RPMI8226 (cell line): ENCODE results near the gene FBXL2.

ENCODE experiments used
- DNase-seq: peaks from one replicate; pipeline ENCODE4 v3.0.0-alpha.2; 2015

Gene FBXL2

DNA sequence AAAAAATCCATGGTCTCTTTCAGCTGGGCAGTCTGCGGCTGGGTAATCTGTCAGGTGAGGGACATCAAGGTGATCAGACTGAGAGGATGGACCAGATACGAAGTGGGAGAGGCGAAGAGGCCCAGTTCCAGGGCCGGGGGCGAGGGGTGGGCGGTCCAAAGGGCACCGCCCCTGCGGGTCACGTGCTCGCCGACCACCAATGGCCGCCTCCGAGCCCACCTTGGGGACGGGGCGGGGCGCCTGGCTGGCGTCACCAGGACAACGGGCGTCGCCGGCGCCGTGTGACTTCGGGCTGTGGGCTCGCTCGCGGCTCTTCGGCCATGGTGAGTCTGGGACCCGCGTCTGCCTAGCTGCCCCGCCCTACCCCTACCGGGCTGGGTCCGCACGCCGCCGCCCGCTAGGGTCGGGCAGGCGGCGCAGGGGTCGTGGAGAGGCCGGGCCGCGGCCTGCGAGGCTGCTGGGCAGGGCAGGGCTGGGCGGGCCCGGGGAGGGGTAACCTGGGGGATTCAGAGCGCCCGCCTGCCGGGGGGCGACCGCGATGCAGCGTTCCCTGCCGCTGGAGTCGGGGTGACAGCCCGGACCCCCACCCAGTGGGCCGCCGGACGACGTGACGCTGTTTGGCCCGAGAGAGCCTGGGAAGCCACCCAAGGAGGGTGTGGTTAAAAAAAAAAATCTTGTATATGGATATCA, at the start of gene FBXL2:
TSS of gene FBXL2 (plus strand) at position 250 of the 690 bp plus-strand sequence. CDS start at position 321, 71 bp downstream.
- DNase-seq: no peak

GRCh38 chr3:33229066-33229465, 48.2 kb upstream of the FBXL2 start:
- DNase-seq: no peak

DNA sequence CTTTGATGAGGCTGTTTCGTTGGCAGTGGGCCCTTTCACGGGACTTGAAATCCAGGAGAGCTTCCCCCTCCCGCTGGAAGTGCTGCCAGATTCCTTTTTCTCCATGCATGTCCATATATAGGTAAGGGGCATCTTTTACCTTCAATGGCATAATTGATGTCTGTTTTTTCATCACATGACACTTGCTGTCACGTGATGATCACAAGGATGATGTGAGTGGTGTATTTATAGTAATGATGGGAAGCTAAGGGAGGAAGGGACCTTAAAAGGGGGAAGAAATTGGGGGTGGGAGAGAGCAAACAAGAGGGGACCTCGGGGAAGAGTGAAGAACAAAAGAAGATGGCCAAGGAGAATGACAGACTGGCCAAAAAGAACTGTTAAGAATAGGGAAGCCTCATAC, 47.3 kb upstream of the FBXL2 start:
- no peak for DNase-seq

DNA sequence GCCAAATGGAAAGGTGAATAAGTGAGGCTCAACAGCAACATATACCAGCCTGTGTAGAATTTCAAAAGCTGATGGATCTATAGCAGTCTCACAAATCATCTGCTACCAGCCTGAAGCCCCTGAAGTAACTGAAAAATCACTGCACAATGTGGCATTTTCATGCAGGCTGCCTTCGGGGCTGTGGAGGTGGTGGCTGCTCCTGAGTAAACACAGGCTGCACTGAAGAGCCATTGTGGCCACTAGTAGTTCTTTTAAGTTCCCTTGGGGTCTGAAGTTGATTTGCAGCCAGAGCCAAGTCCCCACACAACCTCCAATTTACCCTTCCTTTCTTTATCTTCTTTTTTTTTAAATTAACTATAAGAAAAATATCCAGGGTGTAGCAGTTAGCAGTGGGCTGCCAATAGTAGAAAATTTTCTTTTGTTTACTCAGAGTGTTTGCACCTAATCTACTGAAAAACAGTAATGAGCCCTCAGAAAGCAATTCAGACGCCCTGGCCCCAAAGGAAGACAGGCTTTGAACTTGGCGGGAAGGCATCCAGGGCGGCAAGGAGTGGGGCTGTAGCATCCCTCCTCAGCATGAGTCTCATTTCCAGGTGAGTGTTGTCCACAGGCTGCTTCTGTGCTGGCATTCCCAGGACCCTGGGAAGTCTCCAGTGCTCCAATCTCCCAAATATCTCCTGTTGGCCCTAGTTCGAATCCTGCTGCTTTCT, 45.3 kb upstream of the FBXL2 start:
- DNase-seq: no peak

DNA sequence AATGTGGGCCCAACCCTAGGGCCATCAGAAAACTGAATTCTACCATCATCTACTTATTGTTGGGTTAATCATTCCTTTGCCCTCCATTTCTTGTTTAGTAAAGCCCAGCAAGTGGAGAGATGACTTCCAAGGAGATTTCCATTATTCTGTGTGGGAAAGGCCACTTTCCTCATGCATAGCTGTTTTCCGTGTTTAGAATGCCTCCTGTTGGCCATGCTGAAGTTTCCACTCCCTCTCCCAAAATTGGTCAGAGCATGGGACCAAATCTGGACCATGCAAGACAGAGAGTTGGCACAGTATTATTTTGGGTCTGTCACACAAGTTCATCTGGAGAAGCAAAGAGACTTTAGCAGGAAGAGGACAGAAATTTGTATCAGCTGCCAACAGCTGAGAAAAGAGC, 43.4 kb upstream of the FBXL2 start:
- DNase-seq: no peak

DNA sequence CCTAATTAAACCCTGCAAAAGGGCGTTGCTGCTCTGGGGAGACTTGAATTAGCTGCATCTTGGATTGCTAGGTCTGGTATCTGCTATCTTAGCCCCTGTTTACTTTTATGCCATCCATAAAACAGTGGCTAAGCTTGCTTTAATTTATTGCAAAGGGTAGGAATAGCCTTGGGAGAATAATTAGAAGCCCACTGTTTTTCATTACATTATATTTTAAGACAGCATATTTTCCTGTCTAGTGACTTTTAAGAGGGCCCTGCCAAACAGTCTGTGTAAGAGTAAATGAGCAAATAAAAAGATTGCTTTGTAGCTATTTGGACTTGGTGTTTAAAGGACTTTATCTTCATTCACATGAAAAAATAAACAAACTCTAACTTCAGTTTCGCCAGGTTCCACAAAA, 41.2 kb upstream of the FBXL2 start:
- DNase-seq: no peak

DNA sequence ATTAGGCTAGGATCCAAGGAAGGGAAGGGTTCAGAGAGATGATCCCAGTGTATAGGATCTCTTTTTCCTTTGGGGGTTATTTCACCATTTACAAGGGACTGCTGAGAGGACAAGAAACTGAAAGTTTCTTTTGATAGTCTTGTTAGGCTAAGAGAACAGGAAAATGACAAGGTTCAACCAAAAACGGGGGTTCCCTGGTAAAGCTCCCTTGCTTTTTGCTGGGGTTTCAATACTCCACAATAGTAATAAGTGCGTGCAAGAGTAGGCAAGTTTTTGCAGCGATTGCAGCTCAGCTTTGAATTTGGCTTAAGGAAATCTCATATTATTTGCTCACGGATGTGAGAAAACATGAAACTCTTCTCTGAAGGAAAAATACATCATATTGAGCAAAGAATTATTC, 39.8 kb upstream of the FBXL2 start:
- DNase-seq: no peak

GRCh38 chr3:33238923-33239322, 38.3 kb upstream of the FBXL2 start:
- DNase-seq: no peak

DNA sequence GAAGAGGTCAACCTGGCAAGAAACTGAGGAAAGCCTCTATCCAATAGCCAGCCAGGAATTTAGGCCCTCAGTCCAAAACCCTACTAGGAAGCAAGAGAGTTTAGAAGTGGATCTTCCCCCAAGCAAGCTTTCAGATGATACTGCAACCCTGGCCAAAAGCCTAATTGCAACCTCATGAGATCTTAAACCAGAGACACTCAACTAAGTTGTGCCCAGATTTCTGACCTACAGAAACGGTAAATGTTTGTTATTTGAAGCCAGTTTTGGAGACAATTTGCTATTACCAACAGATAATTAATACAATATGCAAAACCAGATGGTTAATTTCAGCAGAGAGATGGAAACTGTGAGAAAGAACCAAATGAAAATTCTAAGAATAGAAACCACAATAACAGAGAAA, 37.0 kb upstream of the FBXL2 start:
- DNase-seq: no peak

DNA sequence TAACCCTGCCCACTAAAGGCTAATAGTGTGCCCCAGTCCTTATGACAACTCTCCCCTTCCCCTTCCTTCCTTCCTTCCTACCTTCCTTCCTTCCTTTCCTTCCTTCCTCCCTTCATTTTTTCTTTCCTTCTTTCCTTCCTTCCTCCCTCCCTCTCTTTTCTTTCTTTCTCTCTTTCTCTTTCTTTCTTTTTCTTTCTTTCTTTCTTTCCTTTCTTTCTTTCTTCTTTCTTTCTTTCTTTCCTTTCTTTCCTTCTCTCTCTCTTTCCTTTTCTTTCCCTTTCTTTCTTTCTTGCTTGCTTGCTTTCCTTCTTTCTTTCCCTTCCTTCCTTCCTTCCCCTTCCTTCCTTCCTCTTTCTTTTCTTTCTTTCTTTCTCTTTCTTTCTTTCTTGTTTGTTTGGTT, 30.5 kb upstream of the FBXL2 start:
- no peak for DNase-seq

- no peak for DNase-seq
Measured at GRCh38 chr3:33250712-33251111, 26.5 kb upstream of the FBXL2 start.

- DNase-seq: no peak
Measured at GRCh38 chr3:33256249-33256648, 21.0 kb upstream of the FBXL2 start.

GRCh38 chr3:33260104-33260503, 17.1 kb upstream of the FBXL2 start:
- no peak for DNase-seq

GRCh38 chr3:33269385-33269784, 7.9 kb upstream of the FBXL2 start:
- no peak for DNase-seq

GRCh38 chr3:33271324-33271723, 5.9 kb upstream of the FBXL2 start:
- DNase-seq: no peak

- DNase-seq: no peak
Measured at GRCh38 chr3:33273628-33274027, 3.6 kb upstream of the FBXL2 start.

DNA sequence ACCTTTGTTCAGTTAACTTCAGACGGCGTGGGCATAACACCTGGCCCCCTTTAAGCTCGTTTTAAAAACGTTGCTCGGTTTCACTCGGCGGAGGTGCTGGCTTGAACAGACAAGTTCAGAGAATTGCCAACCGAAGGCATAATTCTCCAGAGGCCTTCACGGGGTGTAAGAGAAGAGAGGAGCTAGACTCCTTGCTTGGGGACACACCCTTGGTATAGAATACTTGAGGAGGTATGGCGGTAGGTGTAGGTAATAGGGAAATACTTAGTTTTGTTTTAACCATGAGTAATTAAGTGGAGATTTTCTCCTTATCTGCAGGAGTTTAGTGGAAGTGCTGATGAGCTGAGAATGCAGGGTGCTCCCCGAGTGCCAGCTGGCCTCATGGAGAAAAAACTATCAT, 921 bp downstream of the FBXL2 start:
- DNase-seq: no peak

DNA sequence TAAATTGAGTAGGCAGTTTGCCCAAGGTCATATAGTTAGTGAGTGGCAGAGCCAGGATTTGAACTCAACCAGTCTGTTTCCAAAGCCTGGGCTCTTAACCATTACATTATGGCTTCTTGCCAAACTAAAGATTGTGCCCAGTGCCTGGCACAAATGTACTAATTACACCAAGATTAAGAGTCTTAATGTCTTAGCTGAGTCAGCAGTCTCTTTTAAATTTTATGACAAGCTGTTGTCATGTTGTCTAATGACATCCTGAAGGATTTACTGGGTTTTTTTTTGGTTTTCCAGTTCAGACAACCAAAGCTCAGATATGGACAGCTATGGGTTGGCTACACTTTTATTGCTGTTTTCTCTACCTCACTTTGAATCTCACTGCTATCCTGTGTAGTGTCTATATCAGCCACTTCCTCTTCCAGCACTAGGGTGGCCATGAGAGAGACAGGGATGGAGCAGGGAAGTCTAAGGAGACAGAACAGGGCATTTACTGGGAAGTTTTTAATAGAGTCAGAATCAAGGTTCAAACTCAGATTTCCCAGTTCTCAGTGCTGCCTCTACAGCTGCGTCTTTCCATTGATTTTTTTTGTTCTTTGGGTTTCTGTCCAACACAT, 10.5 kb downstream of the FBXL2 start:
- DNase-seq: no peak

DNA sequence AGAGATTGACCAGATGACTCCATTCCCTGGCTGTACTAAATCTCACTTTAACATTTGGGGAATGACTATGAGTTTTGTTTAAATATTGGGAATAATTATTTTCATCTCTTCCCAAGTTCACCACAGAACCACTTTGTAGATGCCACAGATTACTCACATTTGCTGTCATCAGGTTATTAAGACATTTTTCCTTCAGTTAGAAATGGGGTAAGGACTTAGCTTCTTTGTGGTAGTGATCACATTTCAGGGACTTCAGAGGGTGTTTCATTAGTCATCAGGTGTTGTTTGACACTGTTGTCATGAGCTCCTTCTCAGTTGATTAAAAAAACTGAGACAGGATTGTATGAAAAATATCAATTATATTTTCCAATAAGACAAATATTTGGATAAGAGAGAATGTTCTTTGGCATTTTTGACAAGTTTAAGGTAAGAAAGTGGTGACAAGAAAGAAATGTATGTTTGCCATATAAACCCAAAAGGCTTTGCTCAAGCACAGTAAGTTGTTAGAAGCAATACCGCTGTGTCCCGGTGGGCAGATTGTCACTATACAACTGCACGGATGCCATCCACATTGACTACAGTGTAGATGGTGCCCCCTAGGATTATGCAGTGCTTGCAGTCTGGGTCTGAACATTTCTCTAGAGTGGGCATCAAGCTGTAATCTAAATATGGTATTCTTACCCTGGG, 22.3 kb downstream of the FBXL2 start:
- DNase-seq: no peak

DNA sequence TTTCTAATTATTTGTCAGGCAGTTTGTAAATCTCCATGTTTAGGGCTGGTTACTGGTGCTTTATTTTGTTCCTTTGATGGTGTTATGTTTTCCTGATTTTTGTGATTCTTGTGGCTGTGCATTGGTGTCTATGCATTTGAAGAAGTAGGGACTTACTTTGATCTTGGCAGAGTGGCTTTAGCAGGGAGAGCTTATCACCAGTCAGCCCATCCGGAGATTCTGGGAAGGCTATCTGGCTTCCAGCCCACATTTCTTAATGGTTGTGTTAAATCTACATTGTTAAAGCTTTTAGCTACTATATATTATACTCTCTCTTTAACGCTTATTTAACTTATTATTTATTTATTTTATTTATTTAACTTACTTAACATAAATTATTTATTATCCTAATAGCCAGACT, 35.1 kb downstream of the FBXL2 start:
- DNase-seq: no peak

GRCh38 chr3:33313331-33313730, 36.1 kb downstream of the FBXL2 start:
- DNase-seq: no peak

DNA sequence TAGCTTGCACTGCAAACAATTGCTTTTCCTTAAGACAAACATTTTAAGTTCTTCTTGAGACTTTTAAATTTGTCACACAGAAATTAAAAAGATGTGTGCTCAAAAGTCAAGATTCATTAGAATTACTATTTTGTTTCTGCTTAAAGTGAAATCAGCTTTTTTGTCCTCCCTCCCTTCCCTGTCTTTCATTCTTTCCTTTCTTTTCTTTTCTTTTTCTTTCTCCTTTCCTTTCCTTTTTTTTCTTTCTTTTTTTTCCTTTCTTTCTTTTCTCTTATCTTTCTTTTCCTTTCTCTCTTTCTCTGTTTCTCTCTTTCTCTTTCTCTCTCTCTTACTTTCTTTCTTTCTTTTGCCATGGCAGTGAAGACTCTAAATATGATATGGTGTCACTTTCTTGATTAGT, 37.8 kb downstream of the FBXL2 start:
- DNase-seq: no peak

- no peak for DNase-seq
Measured at GRCh38 chr3:33315826-33316225, 38.6 kb downstream of the FBXL2 start.
